Measurements from ENCODE around the gene OTOR.

The OTOR gene

GRCh38 chr20:16748308-16748900 lies at the start of gene OTOR:
Gene OTOR, plus strand, starts transcription at chr20:16748358. Its CDS starts 44 bp downstream, at chr20:16748402.
- H3K27ac ChIP-seq (ENCODE audit: low read depth, low read length): no peak within 1 kb of the TSS
- no peak within 1 kb of the TSS for H3K4me3 ChIP-seq (ENCODE audit: low read depth, low read length)

GRCh38 chr20:16699293-16699692 lies 48.9 kb upstream of the OTOR start:
- H3K4me3 ChIP-seq (ENCODE audit: low read depth, low read length): no peak overlapping the region
- H3K27ac ChIP-seq (ENCODE audit: low read depth, low read length): no peak overlapping the region
- no peaks in the 10 kb centered on the region for H3K9me3 ChIP-seq (ENCODE audit: control insufficient read depth, insufficient read depth, low read length)
- no peaks in the 10 kb centered on the region for H3K36me3 ChIP-seq (ENCODE audit: control insufficient read depth, insufficient read depth, low read length)
- no peak overlapping the region for H3K9ac ChIP-seq (ENCODE audit: low read depth, low read length)
- H3K4me1 ChIP-seq (ENCODE audit: control insufficient read depth, insufficient read depth, low read length): no peaks in the 10 kb centered on the region
- H3K27me3 ChIP-seq (ENCODE audit: control insufficient read depth, insufficient read depth, low read length): no peaks in the 10 kb centered on the region

More at GRCh38 chr20:16748308-16748900, at the start of gene OTOR:
- Histone ChIP-seq H3K27me3 (ENCODE audit: control insufficient read depth, insufficient read depth, low read length) (no peaks in the 10 kb centered on the region), H3K9me3 (ENCODE audit: control insufficient read depth, insufficient read depth, low read length) (no peaks in the 10 kb centered on the region), H3K9ac (ENCODE audit: low read depth, low read length) (no peak within 1 kb of the TSS), H3K4me1 (ENCODE audit: control insufficient read depth, insufficient read depth, low read length) (peaks cover 8% of the 10 kb centered on the region), H3K36me3 (ENCODE audit: control insufficient read depth, insufficient read depth, low read length) (no peaks in the 10 kb centered on the region)

DNA sequence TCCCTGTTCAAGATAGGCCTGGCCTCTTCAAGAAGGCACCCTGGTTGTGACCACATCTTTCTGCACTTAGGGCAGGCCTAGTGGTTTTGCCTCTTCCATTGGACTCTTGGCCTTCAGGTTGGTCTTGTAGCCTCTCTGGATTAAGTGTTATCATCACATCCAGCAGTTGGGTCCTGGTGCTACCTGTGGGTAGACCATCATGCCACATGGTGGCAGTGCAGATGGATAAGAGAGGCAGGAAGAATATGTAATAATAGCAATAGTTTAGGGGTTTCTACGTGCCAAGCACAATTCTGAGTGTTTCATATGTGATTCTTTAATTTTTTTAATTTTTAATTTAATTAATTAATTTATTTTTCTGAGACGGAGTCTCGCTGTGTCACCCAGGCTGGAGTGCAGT lies 46.9 kb upstream of the OTOR start:
- H3K27ac ChIP-seq (ENCODE audit: low read depth, low read length): no peak overlapping the region
- H3K27me3 ChIP-seq (ENCODE audit: control insufficient read depth, insufficient read depth, low read length): no peaks in the 10 kb centered on the region
- H3K4me1 ChIP-seq (ENCODE audit: control insufficient read depth, insufficient read depth, low read length): no peaks in the 10 kb centered on the region
- no peak overlapping the region for H3K4me3 ChIP-seq (ENCODE audit: low read depth, low read length)
- H3K9me3 ChIP-seq (ENCODE audit: control insufficient read depth, insufficient read depth, low read length): peaks cover under 1% of the 10 kb centered on the region; the same call in 1 of the 2 replicates
- no peak overlapping the region for H3K9ac ChIP-seq (ENCODE audit: low read depth, low read length)
- no peaks in the 10 kb centered on the region for H3K36me3 ChIP-seq (ENCODE audit: control insufficient read depth, insufficient read depth, low read length)

GRCh38 chr20:16703570-16703969 lies 44.6 kb upstream of the OTOR start:
- Histone ChIP-seq H3K36me3 (ENCODE audit: control insufficient read depth, insufficient read depth, low read length) (no peaks in the 10 kb centered on the region), H3K4me3 (ENCODE audit: low read depth, low read length) (no peak overlapping the region), H3K27me3 (ENCODE audit: control insufficient read depth, insufficient read depth, low read length) (no peaks in the 10 kb centered on the region), H3K4me1 (ENCODE audit: control insufficient read depth, insufficient read depth, low read length) (no peaks in the 10 kb centered on the region), H3K27ac (ENCODE audit: low read depth, low read length) (no peak overlapping the region), H3K9me3 (ENCODE audit: control insufficient read depth, insufficient read depth, low read length) (peaks cover 6% of the 10 kb centered on the region), H3K9ac (ENCODE audit: low read depth, low read length) (no peak overlapping the region)

DNA sequence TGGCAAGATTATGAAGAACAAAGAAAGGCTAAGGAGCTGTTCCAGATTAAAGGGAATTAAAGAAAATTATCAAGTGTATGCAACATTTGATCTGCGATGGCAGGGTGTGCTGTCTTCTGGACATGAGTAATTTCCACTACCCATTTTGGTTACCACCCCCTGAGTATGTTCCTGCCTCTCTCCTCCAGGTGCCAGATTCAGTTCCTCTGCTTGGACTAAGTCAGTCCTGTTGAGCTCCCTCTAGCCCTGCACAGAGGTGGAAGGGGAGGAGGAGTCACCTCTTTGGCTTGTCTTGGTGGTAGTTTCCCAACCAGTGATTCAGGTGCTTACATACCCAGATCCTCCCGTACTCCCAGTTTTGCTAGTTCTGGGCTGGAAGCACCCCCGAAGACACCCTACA lies 40.5 kb upstream of the OTOR start:
- no peaks in the 10 kb centered on the region for H3K27me3 ChIP-seq (ENCODE audit: control insufficient read depth, insufficient read depth, low read length)

GRCh38 chr20:16708602-16709001 lies 39.6 kb upstream of the OTOR start:
- no peak overlapping the region for H3K27ac ChIP-seq (ENCODE audit: low read depth, low read length)

More for the DNA sequence above, 40.5 kb upstream of the OTOR start:
- 0 out of 2 replicates have a peak, but pooled peaks cover 1% of the 10 kb centered on the region for H3K4me1 ChIP-seq (ENCODE audit: control insufficient read depth, insufficient read depth, low read length)
- H3K9ac ChIP-seq (ENCODE audit: low read depth, low read length): no peak overlapping the region
- no peak overlapping the region for H3K27ac ChIP-seq (ENCODE audit: low read depth, low read length)
- H3K36me3 ChIP-seq (ENCODE audit: control insufficient read depth, insufficient read depth, low read length): no peaks in the 10 kb centered on the region
- H3K9me3 ChIP-seq (ENCODE audit: control insufficient read depth, insufficient read depth, low read length): peaks cover 6% of the 10 kb centered on the region
- H3K4me3 ChIP-seq (ENCODE audit: low read depth, low read length): no peak overlapping the region

GRCh38 chr20:16709017-16709416 lies 39.1 kb upstream of the OTOR start:
- Histone ChIP-seq H3K27me3 (ENCODE audit: control insufficient read depth, insufficient read depth, low read length) (no peaks in the 10 kb centered on the region), H3K36me3 (ENCODE audit: control insufficient read depth, insufficient read depth, low read length) (no peaks in the 10 kb centered on the region)

More at GRCh38 chr20:16708602-16709001, 39.6 kb upstream of the OTOR start:
- Histone ChIP-seq H3K4me3 (ENCODE audit: low read depth, low read length) (no peak overlapping the region), H3K4me1 (ENCODE audit: control insufficient read depth, insufficient read depth, low read length) (peaks cover 6% of the 10 kb centered on the region; the same call in 1 of the 2 replicates), H3K27me3 (ENCODE audit: control insufficient read depth, insufficient read depth, low read length) (no peaks in the 10 kb centered on the region), H3K9me3 (ENCODE audit: control insufficient read depth, insufficient read depth, low read length) (peaks cover 6% of the 10 kb centered on the region), H3K9ac (ENCODE audit: low read depth, low read length) (no peak overlapping the region), H3K36me3 (ENCODE audit: control insufficient read depth, insufficient read depth, low read length) (no peaks in the 10 kb centered on the region)

DNA sequence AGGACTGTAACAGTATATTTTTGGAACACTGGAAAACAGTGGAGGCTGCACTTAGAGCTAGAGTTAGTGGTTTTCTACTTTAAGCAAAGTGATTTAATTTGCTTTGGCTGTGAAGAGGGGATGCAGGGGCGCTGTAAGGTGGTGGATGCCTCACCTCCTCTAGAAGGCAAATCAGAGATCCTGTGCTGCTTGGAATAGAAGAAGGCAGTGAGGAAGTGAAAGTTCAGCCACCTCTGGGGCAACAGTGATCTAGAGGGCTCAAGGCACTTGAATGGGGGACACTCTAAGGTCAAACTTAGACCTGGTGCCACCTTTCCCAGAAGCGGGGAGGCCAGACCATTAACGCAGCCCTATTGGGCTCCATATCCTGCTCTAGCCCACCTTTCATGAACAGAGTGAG lies 37.4 kb upstream of the OTOR start:
- H3K36me3 ChIP-seq (ENCODE audit: control insufficient read depth, insufficient read depth, low read length): no peaks in the 10 kb centered on the region
- H3K4me3 ChIP-seq (ENCODE audit: low read depth, low read length): no peak overlapping the region
- H3K27me3 ChIP-seq (ENCODE audit: control insufficient read depth, insufficient read depth, low read length): no peaks in the 10 kb centered on the region
- peaks cover 6% of the 10 kb centered on the region; the same call in 1 of the 2 replicates for H3K4me1 ChIP-seq (ENCODE audit: control insufficient read depth, insufficient read depth, low read length)
- H3K9me3 ChIP-seq (ENCODE audit: control insufficient read depth, insufficient read depth, low read length): peaks cover 6% of the 10 kb centered on the region
- no peak overlapping the region for H3K27ac ChIP-seq (ENCODE audit: low read depth, low read length)
- H3K9ac ChIP-seq (ENCODE audit: low read depth, low read length): no peak overlapping the region

More at GRCh38 chr20:16709017-16709416, 39.1 kb upstream of the OTOR start:
- Histone ChIP-seq H3K9ac (ENCODE audit: low read depth, low read length) (no peak overlapping the region), H3K4me1 (ENCODE audit: control insufficient read depth, insufficient read depth, low read length) (peaks cover 6% of the 10 kb centered on the region; the same call in 1 of the 2 replicates), H3K4me3 (ENCODE audit: low read depth, low read length) (no peak overlapping the region), H3K27ac (ENCODE audit: low read depth, low read length) (no peak overlapping the region), H3K9me3 (ENCODE audit: control insufficient read depth, insufficient read depth, low read length) (peaks cover 6% of the 10 kb centered on the region)

- Histone ChIP-seq H3K27me3 (ENCODE audit: control insufficient read depth, insufficient read depth, low read length) (no peaks in the 10 kb centered on the region), H3K9me3 (ENCODE audit: control insufficient read depth, insufficient read depth, low read length) (0 out of 2 replicates have a peak, but pooled peaks cover under 1% of the 10 kb centered on the region), H3K4me1 (ENCODE audit: control insufficient read depth, insufficient read depth, low read length) (peaks cover 6% of the 10 kb centered on the region; the same call in 1 of the 2 replicates), H3K4me3 (ENCODE audit: low read depth, low read length) (no peak overlapping the region), H3K36me3 (ENCODE audit: control insufficient read depth, insufficient read depth, low read length) (no peaks in the 10 kb centered on the region), H3K9ac (ENCODE audit: low read depth, low read length) (no peak overlapping the region), H3K27ac (ENCODE audit: low read depth, low read length) (no peak overlapping the region)
These were observed 36.4 kb upstream of the OTOR start for GRCh38 chr20:16711661-16712258.

DNA sequence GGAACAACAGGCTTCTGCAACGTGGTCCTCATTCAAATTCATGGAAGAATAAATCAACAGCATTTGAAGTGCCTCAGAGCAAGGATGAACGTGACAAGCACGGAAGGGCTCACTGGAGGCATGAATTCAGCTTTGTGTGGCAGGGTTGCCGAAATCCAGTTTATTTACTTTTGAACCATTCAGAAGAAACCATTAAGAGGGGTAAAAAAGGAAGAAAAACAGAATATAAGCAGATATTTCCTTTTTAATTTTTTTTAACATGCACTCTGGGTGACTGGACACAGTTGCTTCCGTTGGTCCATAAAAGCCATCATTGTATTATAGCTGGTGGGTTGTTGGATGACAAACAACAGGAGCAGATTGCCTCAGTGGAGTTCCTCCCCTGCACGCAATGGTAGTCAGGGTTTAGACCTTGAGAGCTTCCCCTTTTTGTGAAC lies 35.6 kb upstream of the OTOR start:
- no peaks in the 10 kb centered on the region for H3K27me3 ChIP-seq (ENCODE audit: control insufficient read depth, insufficient read depth, low read length)
- H3K9ac ChIP-seq (ENCODE audit: low read depth, low read length): no peak overlapping the region
- no peak overlapping the region for H3K4me3 ChIP-seq (ENCODE audit: low read depth, low read length)
- H3K36me3 ChIP-seq (ENCODE audit: control insufficient read depth, insufficient read depth, low read length): no peaks in the 10 kb centered on the region
- H3K27ac ChIP-seq (ENCODE audit: low read depth, low read length): no peak overlapping the region
- H3K9me3 ChIP-seq (ENCODE audit: control insufficient read depth, insufficient read depth, low read length): no peaks in the 10 kb centered on the region
- H3K4me1 ChIP-seq (ENCODE audit: control insufficient read depth, insufficient read depth, low read length): peaks cover 6% of the 10 kb centered on the region; the same call in 1 of the 2 replicates

- no peak overlapping the region for H3K4me3 ChIP-seq (ENCODE audit: low read depth, low read length)
These were observed 35.1 kb upstream of the OTOR start for GRCh38 chr20:16713066-16713465.

More at GRCh38 chr20:16713066-16713465, 35.1 kb upstream of the OTOR start:
- no peaks in the 10 kb centered on the region for H3K36me3 ChIP-seq (ENCODE audit: control insufficient read depth, insufficient read depth, low read length)
- H3K27ac ChIP-seq (ENCODE audit: low read depth, low read length): no peak overlapping the region
- H3K9me3 ChIP-seq (ENCODE audit: control insufficient read depth, insufficient read depth, low read length): no peaks in the 10 kb centered on the region
- H3K4me1 ChIP-seq (ENCODE audit: control insufficient read depth, insufficient read depth, low read length): peaks cover 6% of the 10 kb centered on the region; the same call in 1 of the 2 replicates
- H3K9ac ChIP-seq (ENCODE audit: low read depth, low read length): no peak overlapping the region
- H3K27me3 ChIP-seq (ENCODE audit: control insufficient read depth, insufficient read depth, low read length): no peaks in the 10 kb centered on the region
